Muscle of leg (tissue), 11 donors: ENCODE results near the gene POC1B. TPM values are rescaled to one million over a fixed set of nuclear protein-coding genes. Genes with fewer than 3 reads are reported as not detected.
A peak's percentile ranks its signal among the peaks of the same experiment; 100 is the strongest.

Experiments used
- DNase-seq: peaks from one replicate; pipeline ENCODE4 v3.0.0; 2013
- H3K27ac ChIP-seq: one replicate; pipeline ENCODE4 v1.5.1; 2013; ENCODE audit warnings: mild to moderate bottlenecking, low read length, control low read depth
- H3K27me3 ChIP-seq: one replicate; pipeline ENCODE4 v1.6.1; 2013; ENCODE audit warnings: low read length; ENCODE audit not compliant: control insufficient read depth, insufficient read depth
- H3K36me3 ChIP-seq: one replicate; pipeline ENCODE4 v1.6.1; 2013; ENCODE audit warnings: low read length; ENCODE audit not compliant: control insufficient read depth, insufficient read depth
- H3K4me1 ChIP-seq: one replicate; pipeline ENCODE4 v1.6.1; 2013; ENCODE audit warnings: low read length; ENCODE audit not compliant: control insufficient read depth, insufficient read depth
- H3K4me3 ChIP-seq: one replicate; pipeline ENCODE4 v1.5.1; 2013; ENCODE audit warnings: low read length, control low read depth
- H3K9me3 ChIP-seq: replicated peaks from 2 replicates; pipeline ENCODE4 v1.6.1; 2013; ENCODE audit warnings: low read depth, low read length; ENCODE audit not compliant: control insufficient read depth
- WGBS: methylation state at CpG from one replicate; pipeline ENCODE4 v1.1.5; 2013; ENCODE audit warnings: missing lambda C conversion rate; ENCODE audit not compliant: insufficient coverage; 5-methylcytosine and 5-hydroxymethylcytosine counted together
- polyA plus RNA-seq, 8 donors: library from polyadenylated mRNA; unstranded; fragments of 120-200 nt; gene quantifications; one replicate each; pipeline versions ENCODE4 v1.2.1 to v1.2.3, GENCODE V29; 2013; ENCODE audit warnings: inconsistent platforms in 1 of 8, low replicate concordance in 1 of 8; ENCODE audit not compliant: insufficient read length in 8 of 8, insufficient read depth in 1 of 8
- total RNA-seq: library from RNA; stranded (reverse); fragments of 120-200 nt; gene quantifications from one replicate; pipeline ENCODE4 v1.2.4, GENCODE V29; 2013

The POC1B gene
- total and polyA plus RNA-seq, 9 donors, result 6.4 to 15.9 (median 9.9) TPM

- Histone ChIP-seq H3K4me1 (peaks cover 12% of the 10 kb centered on the region), H3K4me3 (no peak overlapping the region), H3K27me3 (no peaks in the 10 kb centered on the region), H3K9me3 (no peaks in the 10 kb centered on the region), H3K36me3 (no peaks in the 10 kb centered on the region), H3K27ac (peak overlapping the region; percentile 18)
- peak; percentile 39 for DNase-seq
- 20% methylated on average over 2 of the region's 6 CpGs for WGBS
These were observed 135.8 kb downstream of the POC1B start for GRCh38 chr12:89389755-89390661.

- H3K4me1 ChIP-seq, result peaks cover 26% of the 10 kb centered on the region
- H3K36me3 ChIP-seq, result no peaks in the 10 kb centered on the region
- 50% methylated on average over 1 of the region's 3 CpGs for WGBS
- H3K4me3 ChIP-seq, result no peak overlapping the region
- no peak for DNase-seq
- H3K9me3 ChIP-seq, result no peaks in the 10 kb centered on the region
- no peaks in the 10 kb centered on the region for H3K27me3 ChIP-seq
- no peak overlapping the region for H3K27ac ChIP-seq
These were observed 139.7 kb downstream of the POC1B start for GRCh38 chr12:89386138-89386537.

GRCh38 chr12:89384807-89385206 is 141.0 kb downstream of the POC1B start:
- peak overlapping the region; percentile 43 for H3K27ac ChIP-seq
- no peaks in the 10 kb centered on the region for H3K27me3 ChIP-seq
- no peaks in the 10 kb centered on the region for H3K36me3 ChIP-seq
- no CpG with 5 or more reads among the region's 3 CpGs for WGBS
- peaks cover 19% of the 10 kb centered on the region for H3K4me1 ChIP-seq
- no peak overlapping the region for H3K4me3 ChIP-seq
- peak; percentile 62 for DNase-seq
- no peaks in the 10 kb centered on the region for H3K9me3 ChIP-seq

GRCh38 chr12:89384050-89384758 is 141.6 kb downstream of the POC1B start:
- Histone ChIP-seq H3K27me3 (no peaks in the 10 kb centered on the region), H3K27ac (peak overlapping the region; percentile 43), H3K4me1 (peaks cover 19% of the 10 kb centered on the region), H3K36me3 (no peaks in the 10 kb centered on the region), H3K4me3 (no peak overlapping the region), H3K9me3 (no peaks in the 10 kb centered on the region)
- DNase-seq, result peak; percentile 92
- WGBS, result 7% methylated on average over 3 of the region's 8 CpGs

- no peak for DNase-seq
- WGBS, result 64% methylated on average over 2 of the region's 6 CpGs
- Histone ChIP-seq H3K36me3 (no peaks in the 10 kb centered on the region), H3K27me3 (no peaks in the 10 kb centered on the region), H3K27ac (no peak overlapping the region), H3K4me1 (peaks cover 22% of the 10 kb centered on the region), H3K4me3 (no peak overlapping the region), H3K9me3 (no peaks in the 10 kb centered on the region)
These were observed 142.4 kb downstream of the POC1B start for GRCh38 chr12:89383235-89384049.

- no peaks in the 10 kb centered on the region for H3K9me3 ChIP-seq
- no peak overlapping the region for H3K4me3 ChIP-seq
- WGBS, result no CpG with 5 or more reads among the region's 5 CpGs
- DNase-seq, result no peak
- no peaks in the 10 kb centered on the region for H3K27me3 ChIP-seq
- H3K27ac ChIP-seq, result no peak overlapping the region
- H3K4me1 ChIP-seq, result peaks cover 22% of the 10 kb centered on the region
- no peaks in the 10 kb centered on the region for H3K36me3 ChIP-seq
These were observed 143.5 kb downstream of the POC1B start for GRCh38 chr12:89382328-89382727.

GRCh38 chr12:89379839-89380467 is 145.9 kb downstream of the POC1B start:
- WGBS, result no CpG with 5 or more reads among the region's 5 CpGs
- no peak for DNase-seq
- Histone ChIP-seq H3K9me3 (no peaks in the 10 kb centered on the region), H3K27me3 (no peaks in the 10 kb centered on the region), H3K27ac (no peak overlapping the region), H3K4me1 (peaks cover 16% of the 10 kb centered on the region), H3K4me3 (no peak overlapping the region), H3K36me3 (no peaks in the 10 kb centered on the region)

- Histone ChIP-seq H3K36me3 (no peaks in the 10 kb centered on the region), H3K4me3 (no peak overlapping the region), H3K4me1 (peaks cover 14% of the 10 kb centered on the region), H3K27ac (no peak overlapping the region), H3K27me3 (no peaks in the 10 kb centered on the region), H3K9me3 (no peaks in the 10 kb centered on the region)
- WGBS, result 100% methylated on average over 1 of the region's 6 CpGs
- no peak for DNase-seq
These were observed 146.6 kb downstream of the POC1B start for GRCh38 chr12:89379148-89379838.

- Histone ChIP-seq H3K4me3 (no peak overlapping the region), H3K27me3 (no peaks in the 10 kb centered on the region), H3K9me3 (no peaks in the 10 kb centered on the region), H3K36me3 (no peaks in the 10 kb centered on the region), H3K4me1 (peaks cover 5% of the 10 kb centered on the region), H3K27ac (no peak overlapping the region)
- WGBS, result no CpG with 5 or more reads among the region's 2 CpGs
- no peak for DNase-seq
These were observed 149.0 kb downstream of the POC1B start for GRCh38 chr12:89376844-89377243.
